LoVo (cell line): ENCODE measurements around the gene C16orf90.
A peak's percentile ranks its signal among the peaks of the same experiment; 100 is the strongest.
"Not testable (repeated sequence)": the region's sequence is repeated elsewhere in the genome, so short reads cannot be mapped to it uniquely, and the experiment has no call there.

Experiments
- DNase-seq: peaks from one replicate; pipeline ENCODE4 v3.0.0-alpha.2; 2016; ENCODE audit warnings: low spot score

The C16orf90 gene

DNA sequence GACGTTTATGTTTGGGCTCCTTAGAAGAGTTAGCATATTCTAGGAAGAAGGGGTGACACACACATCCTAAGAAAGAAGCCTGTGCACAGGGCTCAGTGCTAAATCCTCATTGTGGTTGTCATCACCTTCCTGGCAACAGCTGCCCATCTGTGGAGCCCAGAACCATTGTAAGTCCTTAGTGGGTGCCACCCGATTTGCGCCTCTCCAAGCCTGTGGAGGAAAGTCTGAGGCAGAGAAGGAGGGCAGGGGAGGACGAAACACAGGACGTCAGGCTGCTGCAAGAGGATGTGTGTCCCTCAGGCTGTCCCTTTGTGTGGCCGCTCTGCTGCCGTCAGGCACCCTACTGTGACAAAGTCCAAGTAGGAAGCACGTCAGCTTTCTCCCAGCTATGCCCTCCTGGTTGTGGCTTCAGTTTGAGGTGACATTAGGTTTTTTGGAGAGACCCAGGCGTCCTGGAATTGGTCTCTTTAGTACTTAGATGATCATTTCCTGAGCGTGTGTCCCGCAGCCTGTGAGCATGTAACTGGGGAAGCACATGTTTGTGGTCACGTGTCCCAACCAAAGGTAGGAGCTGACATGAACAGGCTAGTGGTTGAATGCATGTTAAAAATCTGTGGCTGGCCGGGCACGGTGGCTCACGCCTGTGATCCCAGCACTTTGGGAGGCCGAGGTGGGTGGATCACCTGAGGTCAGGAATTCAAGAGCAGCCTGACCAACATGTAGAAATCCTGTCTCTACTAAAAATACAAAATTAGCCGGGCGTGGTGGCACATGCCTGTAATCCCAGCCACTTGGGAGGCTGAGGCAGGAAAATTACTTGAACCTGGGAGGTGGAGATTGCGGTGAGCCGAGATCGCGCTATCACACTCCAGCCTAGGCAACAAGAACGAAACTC lies 16.2 kb upstream of the C16orf90 start:
- no peak for DNase-seq

DNA sequence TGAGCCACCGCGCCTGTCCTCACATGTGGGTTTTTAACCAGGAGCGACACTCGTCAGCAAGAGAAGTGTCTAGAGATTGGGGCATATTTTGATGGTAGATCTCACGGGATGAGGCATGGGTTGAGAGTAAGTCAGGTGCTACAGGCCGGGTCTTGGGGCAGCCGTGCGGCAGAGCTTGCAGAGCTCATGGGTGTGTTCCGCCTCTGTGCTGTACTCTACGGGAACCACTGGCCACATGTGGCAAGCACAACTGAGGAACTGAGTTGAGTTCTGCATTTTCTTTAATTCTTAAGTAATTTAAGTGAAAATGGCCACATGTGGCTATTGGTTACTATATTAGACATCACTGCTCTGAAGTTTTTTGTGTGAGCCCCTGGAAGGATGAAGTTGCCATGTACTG lies 15.1 kb upstream of the C16orf90 start:
- no peak for DNase-seq

DNA sequence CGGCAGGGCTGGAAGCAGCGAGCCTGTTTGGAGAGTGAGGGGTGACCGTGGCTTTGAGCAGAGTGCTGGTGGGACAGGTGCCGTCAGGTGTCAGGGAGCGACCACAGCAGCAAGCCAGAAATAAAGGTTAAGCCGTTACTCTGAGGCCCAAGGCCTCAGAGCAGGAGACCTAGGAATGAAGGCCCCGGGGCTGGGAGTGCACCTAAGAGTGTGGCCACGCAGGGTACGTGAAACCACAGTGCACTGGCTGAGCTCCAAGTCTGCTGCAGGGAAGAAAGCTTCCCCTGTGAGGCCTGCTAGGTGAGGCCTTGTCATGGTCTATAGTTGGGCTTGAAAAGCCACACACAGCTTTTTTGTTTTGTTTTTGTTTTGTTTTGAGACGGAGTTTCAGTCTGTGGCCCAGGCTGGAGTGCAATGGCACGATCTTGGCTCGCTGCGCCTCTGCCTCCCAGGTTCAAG lies 14.2 kb upstream of the C16orf90 start:
- DNase-seq = no peak

DNA sequence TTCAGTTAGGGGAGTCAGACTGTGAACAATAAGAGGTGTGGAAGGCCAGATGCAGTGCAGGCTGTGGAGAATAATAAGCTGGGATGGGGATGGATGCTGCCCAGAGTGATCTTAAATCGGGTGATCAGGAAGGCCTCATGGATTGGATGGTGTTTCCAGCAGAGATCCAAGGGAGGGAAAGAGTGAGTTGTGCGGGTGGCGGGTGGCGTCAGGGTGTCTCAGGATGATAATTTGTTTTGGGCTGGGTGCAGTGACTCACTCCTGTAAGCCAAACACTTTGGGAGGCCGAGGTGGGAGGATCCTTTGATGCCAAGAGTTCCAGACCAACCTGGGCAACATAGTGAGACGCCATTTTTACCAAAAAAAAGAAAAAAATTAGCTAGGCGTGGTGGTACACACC lies 13.4 kb upstream of the C16orf90 start:
- DNase-seq = no peak

DNA sequence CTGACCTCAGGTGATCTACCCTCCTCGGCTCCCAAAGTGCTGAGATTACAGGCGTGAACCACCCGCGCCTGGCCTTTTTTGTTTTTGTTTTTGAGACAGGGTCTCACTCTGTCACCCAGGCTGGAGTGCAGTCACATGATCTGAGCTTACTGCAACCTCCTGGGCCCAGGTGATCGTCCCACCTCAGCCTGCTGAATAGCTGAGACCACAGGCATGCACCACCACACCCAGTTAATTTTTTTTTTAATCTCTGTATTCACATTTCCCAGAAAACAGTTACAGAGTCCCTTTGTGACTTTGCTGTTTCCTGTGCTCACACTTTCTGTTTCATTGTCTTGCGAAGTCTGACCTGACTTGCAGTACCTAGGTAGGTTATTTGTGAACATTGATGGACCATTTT lies 8.2 kb upstream of the C16orf90 start:
- peak; percentile 50 for DNase-seq

DNA sequence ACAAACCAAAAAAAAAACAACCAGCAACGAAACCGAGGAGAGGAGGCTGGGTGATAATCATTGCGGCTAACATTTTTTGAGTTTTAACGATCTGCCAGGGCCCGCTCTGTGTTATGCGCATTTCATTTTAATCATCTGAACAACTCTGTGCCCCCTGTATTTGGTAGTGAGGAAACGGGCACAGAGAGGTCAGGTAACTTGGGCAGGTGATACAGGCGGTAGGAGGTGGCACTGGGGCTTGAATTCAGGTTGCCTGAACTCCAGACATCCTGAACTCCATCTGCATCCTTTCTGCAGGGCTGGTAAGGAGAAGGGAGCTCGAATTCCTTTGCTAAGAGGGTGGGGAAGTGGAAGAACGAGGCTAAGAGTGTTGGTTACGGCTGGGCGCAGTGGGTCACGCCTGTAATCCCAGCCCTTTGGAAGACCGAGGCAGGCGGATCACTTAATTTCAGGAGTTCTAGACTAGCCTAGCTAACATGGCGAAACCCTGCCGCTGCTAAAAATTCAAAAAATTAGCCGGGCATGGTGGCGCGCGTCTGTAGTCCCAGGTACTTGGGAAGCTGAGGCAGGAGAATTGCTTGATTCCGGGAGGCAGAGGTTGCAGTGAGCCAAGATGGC lies 6.6 kb upstream of the C16orf90 start:
- no peak for DNase-seq

DNA sequence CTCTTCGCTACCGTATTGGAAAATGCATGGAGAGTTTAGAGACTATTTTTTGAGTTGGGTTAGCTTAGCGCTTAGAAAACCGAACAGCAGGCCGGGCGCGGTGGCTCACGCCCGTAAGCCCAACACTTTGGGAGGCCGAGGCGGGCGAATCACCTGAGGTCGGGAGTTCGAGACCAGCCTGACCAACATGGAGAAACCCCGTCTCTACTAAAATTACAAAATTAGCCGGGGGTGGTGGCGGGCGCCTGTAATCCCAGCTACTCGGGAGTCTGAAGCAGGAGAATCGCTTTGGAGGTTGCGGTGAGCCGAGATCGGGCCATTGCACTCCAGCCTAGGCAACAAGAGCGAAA lies 6.1 kb upstream of the C16orf90 start:
- DNase-seq = not testable (repeated sequence)

DNA sequence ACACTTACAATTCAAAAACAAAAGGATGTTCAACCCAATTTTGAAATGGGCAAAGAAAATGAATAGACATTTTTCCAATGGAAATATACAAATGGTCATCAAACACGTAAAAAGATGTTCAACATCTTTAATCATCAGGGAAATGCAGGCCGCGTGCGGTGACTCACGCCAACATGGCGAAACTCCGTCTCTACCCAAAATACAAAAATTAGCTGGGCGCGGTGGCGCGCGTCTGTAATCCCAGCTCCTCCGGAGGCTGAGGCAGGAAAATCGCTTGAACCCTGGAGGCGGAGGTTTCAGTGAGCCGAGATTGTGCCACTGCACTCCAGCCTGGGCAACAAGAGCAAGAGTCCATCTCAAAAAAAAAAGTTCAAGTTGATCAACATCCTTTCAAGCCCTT lies 3.7 kb upstream of the C16orf90 start:
- DNase-seq = no peak

DNA sequence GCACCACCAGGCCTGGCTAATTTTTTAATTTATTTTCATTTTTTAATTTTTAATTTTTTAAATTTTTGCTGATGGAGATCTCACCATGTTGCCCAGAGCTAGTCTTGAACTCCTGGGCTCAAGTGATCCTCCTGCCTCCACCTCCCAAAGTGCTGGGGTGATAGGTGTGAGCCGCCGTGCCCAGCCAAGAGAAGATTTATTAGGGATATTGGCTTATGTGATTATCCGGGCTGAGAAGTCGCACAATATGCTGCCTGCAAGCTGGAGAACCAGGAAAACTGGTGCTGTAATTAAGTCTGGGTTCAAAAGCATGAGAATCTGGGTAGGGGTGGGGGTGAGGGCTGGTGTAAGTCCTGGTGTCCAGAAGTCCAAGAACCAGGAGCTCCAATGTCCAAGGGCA lies 2.5 kb upstream of the C16orf90 start:
- no peak for DNase-seq

DNA sequence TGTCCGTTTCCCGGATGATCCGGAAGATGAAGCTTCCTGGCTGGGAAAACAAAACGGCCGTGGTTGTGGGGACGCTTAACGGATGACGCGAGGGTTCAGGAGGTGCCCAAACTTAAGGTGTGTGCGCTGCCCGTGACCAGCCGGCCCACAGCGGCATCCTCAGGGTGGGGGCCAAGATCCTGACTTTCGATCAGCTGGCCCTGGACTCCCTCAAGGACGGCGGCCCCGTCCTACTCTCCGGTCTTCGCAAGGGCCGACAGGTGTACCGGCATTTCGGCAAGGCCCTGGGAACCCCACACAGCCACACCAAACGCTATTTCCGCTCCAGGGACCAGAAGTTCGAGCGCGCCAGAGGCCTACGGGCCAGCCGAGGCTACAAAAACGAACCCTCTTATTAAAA lies 1.1 kb upstream of the C16orf90 start:
- no peak for DNase-seq

DNA sequence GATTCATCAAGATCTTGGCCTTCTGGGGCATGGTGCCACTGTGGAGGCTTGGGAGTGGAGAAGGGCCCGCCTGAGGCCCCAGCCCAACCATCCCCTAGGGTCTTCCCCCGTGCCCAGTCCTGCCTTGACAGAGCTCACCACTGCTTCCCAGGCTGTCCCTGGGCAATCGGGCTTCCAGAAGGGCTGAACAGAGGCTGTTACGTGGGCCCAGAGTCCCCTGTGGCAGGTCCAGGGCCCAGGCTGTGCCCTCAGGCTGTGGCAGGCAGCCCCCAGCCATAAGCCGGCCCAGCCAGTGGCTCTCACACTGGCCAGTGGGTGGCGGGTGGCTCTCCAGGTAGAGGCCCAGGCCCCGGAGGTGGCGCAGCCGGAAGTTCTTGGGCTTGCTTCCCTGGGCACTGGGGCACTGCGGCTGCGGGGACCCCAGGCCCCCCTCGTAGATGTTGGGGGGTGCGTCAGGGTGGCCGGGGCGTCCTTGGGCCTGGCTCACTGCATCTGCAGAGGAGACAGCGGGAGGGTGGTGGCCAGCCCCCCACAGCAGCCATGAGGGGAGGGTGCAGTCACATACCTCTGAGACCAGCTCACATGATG lies 809 bp downstream of the C16orf90 start:
- DNase-seq = no peak

DNA sequence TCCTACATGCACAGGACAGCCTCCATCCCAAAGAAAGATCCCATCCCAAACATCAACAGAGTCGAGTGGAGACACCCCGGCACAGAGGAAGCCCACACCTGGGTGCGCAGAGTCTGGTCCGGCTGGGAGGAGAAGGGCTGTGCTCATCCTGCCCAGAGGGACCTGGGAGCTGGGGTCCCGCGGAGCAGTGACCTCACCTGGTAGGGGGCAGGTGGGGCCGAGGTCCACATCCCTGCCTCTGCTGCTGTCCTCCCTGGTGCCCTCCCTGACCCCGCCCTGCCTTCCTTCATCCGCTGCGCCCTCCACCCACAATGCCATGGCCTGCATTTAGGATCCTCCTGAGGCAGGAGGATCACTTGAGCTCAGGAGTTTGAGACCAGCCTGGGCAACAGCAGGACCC lies 2.9 kb downstream of the C16orf90 start:
- DNase-seq = no peak

DNA sequence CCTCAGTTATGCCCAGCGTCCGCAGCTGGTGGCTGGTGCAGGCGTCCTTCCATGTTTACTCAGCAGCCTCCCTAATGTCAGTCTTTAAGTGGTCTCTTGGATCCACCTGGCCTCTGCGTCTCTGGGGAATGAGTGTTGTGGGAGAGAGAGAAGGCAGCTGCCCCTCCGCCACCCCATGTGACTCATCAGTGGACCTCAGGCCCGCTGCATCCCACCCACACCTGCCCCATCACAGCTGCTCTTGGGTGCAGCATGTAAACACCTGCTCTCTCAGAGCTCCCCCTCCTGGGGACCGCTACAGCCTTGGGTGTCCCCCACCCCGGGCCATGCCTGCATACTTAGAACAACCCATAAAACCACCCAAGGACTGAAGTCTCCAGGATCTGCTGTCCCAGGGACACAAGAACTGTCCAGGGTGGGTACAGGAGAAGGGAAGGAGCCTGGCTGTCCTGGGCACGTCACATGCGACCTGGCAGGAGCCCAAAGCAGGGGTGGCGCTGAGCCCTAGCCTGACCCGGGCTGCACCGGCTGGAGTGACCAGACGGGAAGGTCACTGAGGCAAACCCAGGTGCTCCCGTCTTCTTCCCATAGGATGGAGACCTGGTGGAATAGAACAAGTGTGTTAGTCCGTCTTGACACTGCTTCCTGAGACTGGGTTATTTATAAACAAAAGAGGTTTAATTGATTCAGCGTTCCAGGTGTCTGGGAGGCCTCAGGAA lies 4.2 kb downstream of the C16orf90 start:
- no peak for DNase-seq

DNA sequence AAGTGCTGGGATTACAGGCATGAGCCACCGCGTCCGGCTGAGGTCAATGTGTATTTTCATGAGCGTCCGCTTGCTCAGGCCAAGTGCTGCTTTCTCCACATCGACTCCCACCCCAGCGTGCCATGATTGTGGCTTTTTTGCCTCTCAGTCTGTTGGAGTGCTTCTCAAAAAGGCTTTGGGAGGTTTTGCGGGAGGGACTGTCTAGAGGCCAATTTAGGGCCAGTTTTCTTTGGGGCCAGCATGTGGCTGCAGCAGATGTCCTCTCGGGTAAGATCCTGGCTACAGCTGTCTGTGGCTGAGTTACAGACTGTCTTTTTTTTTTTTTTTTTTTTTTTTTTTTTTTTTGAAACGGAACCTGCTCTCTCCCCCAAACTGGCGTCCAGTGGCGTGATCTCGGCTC lies 6.5 kb downstream of the C16orf90 start:
- DNase-seq = no peak

DNA sequence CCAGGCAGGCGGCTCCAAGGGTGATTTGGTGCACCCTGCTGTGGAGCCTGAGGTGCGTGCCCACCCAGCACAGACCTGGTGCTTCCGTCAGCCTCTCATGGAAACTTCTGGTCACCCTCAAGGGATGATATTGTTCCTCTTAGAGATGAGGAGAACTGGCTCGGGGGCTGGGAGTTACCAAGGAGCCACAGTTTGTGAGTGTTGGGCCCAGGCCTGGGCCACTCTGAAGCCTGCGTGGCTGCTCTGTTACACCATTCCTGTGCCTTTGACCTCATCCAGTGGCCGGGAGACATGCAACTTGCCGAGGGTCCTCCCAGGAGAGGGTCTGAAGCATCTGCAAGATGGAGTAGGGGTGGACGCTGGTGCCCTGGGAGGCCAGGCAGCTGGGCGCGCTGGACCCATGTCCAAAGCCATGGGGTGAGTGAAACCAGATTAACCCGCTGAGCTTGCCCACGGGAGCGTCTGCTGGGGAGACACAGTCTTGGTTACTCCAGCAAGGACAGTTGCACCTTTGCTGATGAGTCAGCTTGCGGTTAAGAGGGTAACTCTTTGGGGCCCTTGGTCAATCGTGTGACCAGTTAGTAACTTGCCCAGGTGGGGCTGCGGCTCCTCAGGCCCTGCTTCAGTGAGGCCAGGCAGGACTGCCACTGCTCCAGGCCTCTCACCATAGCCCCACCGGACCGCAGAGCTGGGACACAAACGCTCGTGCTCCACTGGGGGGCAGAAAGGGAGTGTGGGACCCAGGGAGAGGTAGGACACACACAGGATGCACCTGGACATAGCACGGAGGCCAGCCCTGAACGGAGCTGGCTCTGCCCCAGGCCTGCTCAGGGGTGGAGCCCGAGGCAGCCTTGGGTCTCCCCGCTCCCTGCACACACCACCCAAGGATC lies 7.5 kb downstream of the C16orf90 start:
- DNase-seq = no peak

DNA sequence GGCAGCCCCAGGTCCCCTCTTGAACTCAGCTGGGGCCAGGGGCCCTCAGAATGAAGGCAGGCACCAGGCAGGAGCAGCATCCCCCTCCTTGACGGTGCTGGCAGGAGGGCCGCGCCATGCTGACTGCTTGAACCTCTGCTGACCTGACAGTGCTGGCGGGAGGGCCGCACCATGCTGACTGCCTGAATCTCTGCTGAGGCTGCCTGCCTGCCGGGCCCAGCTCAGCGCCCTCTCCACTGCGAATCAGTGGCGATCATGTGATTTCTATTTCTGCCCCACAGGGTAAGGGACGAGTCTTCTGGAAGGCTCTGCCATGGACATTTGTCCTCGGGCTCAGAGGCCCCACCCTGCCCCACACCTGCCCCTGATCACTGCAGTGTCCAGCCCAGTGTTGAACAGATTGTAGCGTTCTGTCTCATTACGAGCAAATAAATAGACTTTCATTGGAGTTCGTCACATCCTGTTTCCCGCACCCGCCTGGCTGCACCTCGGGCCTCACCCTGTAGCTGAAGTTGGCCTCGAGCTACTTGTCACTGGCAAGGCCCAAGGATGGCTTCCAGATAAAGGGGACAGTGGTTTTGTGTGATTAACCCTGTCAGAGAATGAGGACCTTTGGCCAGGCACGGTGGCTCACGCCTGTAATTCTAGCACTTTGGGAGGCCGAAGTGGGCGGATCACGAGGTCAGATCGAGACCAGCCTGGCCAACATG lies 8.6 kb downstream of the C16orf90 start:
- no peak for DNase-seq

DNA sequence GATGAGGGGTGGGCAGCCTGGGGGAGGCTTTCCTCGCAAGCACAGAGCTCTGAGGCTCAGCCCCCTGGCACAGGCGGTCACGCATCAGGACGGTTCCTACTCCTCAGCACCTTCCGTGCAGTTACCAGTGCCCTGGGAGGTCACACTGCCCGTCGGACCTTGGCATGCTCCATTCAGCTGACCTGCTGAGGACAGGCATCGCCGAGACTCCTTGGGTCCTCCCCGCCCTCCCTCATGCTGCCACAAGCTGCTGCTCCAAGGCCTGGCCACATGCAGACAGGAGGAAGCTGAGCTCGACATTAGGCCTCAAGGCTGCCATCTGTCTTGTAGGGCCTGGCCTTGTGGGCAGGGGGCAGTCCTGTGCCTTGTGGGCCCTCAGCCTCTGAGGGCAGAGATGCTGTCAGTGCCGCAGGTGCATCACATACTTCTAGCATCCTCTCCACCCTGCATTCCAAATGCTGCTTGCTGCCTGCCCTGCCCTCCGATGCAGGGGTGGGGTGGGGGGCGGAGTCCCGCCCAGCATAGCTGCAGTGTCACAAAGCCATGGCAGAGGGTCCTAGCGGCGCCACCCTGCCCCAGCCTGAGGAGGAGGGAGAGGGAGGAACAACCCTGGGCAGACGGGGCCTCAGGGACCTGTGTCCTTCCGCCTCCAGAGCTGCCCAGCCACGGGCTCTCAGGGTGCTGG lies 9.3 kb downstream of the C16orf90 start:
- DNase-seq = no peak

DNA sequence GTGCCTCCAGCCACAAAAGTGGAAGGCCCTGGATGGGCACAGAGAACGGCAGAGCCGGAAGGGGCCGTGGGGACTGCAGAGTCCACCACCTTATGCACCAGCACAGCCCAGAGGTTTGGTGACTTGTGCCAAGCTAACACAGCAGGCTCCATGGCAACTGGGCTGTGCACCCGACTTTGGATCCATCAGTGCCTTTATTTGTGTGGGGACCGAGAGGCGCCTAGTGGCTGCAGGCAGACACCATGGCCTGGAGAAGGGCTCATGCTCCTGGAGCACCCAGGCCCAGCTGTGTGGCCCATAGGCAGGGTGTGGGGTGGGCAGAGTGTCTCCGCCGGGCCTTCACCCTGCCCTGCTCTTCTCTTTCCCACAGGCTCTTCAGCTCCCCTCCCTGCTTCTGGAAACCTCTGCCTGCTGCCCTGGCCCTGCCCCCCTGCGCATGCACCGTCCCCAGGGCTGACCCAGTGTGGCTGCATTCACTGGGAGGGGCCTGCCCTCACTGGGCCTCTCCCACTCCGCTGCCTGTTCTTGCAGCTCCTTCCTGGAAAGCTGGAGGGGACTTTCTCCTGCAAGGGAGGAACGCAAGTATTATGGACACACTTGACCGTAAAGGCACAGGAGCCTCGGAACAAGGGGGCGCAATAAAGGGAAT lies 10.1 kb downstream of the C16orf90 start:
- DNase-seq = no peak

DNA sequence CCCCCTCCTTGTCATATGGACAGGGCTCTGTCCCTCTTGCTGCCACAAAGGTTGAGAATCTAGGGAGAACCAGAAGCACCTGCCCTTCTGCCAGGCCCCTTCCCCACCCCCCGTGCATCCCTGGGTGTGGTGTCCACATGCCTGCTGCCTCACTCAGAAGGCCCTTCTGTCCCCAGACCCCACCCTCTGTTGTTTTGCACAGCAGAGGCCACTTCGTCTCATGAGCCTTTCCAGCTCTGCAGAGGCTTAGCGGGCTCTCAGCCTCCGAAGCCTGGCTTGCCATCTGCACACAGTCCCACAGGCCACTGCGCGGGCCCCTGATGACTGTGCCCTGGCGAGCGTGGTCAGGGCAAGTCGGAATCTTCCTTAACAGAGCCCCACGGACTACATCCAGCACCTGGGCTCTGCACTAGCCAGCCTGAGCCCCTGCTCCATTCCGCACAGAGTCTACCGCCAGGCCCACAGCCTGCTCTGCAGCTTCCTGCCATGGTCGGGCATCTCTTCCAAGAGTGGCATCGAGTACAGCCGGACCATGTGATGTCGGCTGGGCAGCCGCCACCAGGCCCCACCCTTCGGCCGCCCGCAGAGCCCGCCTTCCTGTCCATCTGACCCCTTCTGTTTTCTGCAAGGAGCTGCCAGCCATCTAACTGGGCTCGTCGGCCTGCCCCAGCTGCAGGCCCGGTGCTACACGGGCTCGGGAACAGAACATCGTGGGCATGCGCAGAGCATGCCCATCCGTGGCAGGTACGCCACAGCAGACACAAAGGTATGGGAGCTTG lies 10.8 kb downstream of the C16orf90 start:
- DNase-seq = no peak
